ENCODE measurements around the gene CLOCK. TPM values are rescaled to one million over a fixed set of nuclear protein-coding genes. Genes with fewer than 3 reads are reported as not detected.

CLOCK gene
- total and polyA plus RNA-seq, 9 of the 15 experiments (the other 6 are each of a cell fraction or from before 2014, with no cell fraction given) = 3.7 to 14.4 (median 9.4) TPM

GRCh38 chr4:55554453-55555030 is 7.8 kb upstream of the CLOCK start (continued):
- no peak for TF ChIP-seq EZH2 (IDR thresholded peaks at IDR 0.05; ENCODE audit: borderline replicate concordance, low read depth, low read length)
- TF ChIP-seq ZNF407 (IDR thresholded peaks at IDR 0.05; ENCODE audit: low read depth) = no peak
- TF ChIP-seq, protein P1, sequence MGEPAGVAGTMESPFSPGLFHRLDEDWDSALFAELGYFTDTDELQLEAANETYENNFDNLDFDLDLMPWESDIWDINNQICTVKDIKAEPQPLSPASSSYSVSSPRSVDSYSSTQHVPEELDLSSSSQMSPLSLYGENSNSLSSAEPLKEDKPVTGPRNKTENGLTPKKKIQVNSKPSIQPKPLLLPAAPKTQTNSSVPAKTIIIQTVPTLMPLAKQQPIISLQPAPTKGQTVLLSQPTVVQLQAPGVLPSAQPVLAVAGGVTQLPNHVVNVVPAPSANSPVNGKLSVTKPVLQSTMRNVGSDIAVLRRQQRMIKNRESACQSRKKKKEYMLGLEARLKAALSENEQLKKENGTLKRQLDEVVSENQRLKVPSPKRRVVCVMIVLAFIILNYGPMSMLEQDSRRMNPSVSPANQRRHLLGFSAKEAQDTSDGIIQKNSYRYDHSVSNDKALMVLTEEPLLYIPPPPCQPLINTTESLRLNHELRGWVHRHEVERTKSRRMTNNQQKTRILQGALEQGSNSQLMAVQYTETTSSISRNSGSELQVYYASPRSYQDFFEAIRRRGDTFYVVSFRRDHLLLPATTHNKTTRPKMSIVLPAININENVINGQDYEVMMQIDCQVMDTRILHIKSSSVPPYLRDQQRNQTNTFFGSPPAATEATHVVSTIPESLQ (CRISPR knock-in tag; IDR thresholded peaks at IDR 0.05) = no peak
- TF ChIP-seq GABPA (tag; conservative IDR thresholded peaks at IDR 0.05; ENCODE audit: low read depth) = no peak
- TF ChIP-seq TEAD4 (IDR thresholded peaks at IDR 0.05; ENCODE audit: low read length) = no peak
- no peak for TF ChIP-seq TEAD4 (CRISPR knock-in tag; IDR thresholded peaks at IDR 0.05; ENCODE audit: borderline replicate concordance)
- no peak for TF ChIP-seq ZNF165 (CRISPR knock-in tag; IDR thresholded peaks at IDR 0.05; ENCODE audit: borderline replicate concordance)
- TF ChIP-seq PKNOX1 (IDR thresholded peaks at IDR 0.05) = no peak
- no peak for TF ChIP-seq CTCFL (IDR thresholded peaks at IDR 0.05; ENCODE audit: borderline replicate concordance, insufficient read depth, low read depth, low read length, poor library complexity, severe bottlenecking)
- no peak for TF ChIP-seq MTA3 (IDR thresholded peaks at IDR 0.05; ENCODE audit: borderline replicate concordance)
- peak in 2 of 3 experiments; percentile 20 to 47; a peak in 3 of 6 replicates for TF ChIP-seq CTCF (IDR thresholded peaks at IDR 0.05 in 2 of 3, conservative IDR thresholded peaks at IDR 0.05 in 1 of 3; ENCODE audit: insufficient read depth in 2 of 3, low read depth in 1 of 3, low read length in 3 of 3)

Data from K562 (cell line).